Measurements from ENCODE around the gene ALPL.

Gene ALPL

DNA sequence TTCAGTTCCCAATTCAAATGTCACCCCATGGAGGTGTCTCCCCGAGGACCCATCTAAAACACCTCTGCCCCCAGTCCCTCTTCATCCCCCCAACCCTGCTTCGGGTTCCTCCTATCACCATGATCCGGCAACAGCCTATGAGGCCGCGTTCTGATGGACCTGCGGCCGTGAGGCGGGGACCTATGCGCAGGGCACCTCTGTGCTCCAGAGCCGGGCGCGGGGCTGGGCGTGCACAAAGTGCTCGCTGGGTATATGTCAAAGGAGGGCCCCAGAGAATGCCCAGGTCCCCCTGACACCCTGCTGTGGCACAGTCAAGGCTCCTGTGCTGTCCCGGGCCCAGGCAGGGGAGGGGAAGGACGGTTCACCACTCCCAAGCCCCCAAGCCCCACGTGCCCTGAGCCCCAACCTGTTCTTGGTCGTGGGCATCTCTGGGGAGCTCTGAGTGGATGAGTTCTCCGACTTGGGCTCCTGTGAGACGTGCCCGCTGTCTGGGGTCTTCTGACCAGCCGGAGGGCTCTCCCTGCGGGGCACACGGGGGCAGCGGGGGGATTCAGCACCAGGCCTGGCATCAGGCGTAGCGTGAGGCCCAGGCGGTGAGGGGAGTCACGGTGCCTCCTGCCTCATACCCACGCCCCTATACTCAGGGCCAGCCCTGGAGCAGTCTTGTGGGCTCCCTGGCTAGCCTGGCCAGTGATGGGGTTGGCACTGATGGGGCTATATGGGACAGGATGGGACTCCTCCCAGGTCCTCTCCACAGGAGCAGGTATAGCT lies 92.2 kb downstream of the ALPL start:
- H3K4me3 ChIP-seq (ENCODE audit: low read depth, low read length), result no peak overlapping the region
- TF ChIP-seq CTCF (IDR thresholded peaks at IDR 0.05; ENCODE audit: borderline replicate concordance, insufficient read depth, low read depth, low read length), result no peak

DNA sequence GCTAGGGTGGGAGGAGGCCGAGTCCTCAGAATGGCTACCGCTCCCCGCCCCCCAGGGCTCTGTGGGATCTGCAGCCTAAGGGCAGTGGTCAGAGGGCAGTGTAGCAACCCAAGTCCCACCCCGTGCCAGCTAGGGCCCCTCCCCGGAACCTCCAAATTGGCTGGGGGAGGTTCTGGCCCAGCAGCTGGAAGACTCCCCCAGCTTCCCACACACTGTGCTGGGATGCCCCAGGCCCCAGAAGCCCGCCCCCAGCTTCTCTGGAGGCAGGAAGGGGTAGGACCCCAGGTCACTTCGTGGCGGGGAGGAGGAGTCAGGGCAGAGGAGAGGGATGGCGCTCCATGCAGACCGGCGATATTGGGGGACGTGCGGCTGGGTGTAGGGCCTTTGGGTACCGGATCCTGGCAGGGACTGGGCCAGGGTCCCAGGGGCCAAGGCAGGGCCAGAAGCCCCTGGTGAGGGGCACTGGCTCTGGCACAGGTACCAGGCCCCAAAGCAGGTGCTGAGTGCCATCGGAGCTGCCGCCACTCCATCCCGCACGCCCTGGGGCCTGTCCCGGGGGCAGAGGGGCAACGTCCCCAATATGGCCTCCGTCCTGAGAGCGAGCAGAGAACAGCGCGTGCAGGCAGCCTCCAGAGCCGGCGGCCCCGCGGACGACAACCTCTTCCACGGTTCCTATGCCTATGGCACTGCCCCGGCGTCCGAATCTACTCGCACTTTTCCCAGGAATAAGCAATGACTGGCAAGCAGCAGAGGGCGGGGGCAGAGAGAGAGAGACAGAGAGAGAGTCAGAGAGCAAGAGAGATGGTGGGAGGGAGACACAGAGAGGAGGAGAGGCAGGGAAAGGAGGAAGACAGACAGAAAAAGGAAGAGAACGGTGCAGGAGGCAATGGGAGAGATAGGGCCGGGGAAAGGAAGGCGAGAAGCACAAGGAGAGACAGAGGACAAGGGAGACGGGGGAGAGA lies 94.2 kb downstream of the ALPL start:
- TF ChIP-seq CTCF (IDR thresholded peaks at IDR 0.05; ENCODE audit: borderline replicate concordance, insufficient read depth, low read depth, low read length), result no peak
- H3K4me3 ChIP-seq (ENCODE audit: low read depth, low read length), result no peak overlapping the region

DNA sequence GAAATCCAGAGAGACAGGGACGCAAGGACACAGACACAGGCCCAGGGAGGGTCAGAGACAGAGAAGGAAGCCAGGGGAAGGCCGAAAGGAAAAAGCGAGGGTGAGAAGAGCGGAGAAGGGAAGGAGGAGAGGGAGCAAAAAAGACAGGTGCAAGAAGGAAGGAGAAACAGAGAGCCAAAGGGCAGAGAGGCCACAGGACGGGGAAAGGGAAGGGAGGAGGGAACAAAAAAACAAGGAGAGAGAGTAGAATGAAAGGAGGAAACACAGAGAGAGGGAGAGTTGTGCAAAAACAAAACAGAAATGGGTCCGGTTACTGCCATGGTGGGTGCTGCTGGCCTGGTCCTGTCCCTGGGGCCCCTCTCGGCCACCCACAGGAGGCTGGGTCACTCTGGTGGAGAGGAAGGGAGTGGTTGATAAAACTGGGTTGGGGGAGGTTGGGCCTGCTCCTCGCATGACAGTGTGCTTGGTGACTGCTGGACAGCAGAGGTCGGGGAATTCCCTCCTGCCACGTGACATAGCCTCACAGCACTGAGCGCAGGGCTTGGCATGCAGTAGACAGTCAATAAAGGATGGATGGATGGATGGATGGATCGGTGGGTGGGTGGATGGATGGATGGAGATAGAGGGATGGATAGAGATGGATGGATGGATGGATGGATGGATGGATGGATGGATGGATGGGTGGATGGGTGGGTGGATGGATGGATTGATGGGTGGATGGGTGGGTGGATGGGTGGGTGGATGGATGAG lies 95.2 kb downstream of the ALPL start:
- TF ChIP-seq CTCF (IDR thresholded peaks at IDR 0.05; ENCODE audit: borderline replicate concordance, insufficient read depth, low read depth, low read length), result no peak
- H3K4me3 ChIP-seq (ENCODE audit: low read depth, low read length), result no peak overlapping the region

DNA sequence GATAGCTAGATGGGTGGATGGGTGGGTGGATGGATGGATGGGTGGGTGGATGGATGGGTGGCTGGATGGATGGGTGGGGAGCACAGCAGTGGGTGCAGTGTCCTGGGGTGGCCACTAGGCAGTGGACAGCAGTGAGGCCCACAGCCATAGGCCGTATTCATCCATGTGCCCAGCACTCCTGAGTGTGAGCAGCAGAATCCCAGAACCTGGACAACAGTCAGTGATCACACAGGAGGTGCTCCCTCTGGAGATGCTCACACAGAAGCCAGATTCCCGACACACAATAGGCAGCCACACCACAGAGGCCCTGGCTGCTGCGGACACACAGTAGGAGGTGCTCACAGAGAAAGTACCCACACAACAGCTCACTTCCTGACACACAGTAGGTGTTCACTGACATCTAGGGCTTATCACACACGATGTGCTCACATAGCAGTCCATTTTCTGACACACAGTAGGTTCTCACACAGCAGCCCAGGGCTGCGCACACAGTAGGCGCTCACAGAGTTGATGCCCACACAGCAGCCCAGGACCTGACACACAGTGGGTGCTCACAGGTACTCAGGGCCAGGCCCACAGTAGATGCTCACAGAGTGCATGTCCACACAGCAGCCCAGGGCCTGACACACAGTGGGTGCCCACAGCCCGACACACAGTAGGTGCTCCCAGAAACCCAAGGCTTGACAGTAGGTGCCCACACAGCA lies 95.9 kb downstream of the ALPL start:
- no peak overlapping the region for H3K4me3 ChIP-seq (ENCODE audit: low read depth, low read length)
- TF ChIP-seq CTCF (IDR thresholded peaks at IDR 0.05; ENCODE audit: borderline replicate concordance, insufficient read depth, low read depth, low read length), result 0 out of 2 replicates have a peak, but pooled peaks have one; percentile 2

- no peak for TF ChIP-seq CTCF (IDR thresholded peaks at IDR 0.05; ENCODE audit: borderline replicate concordance, insufficient read depth, low read depth, low read length)
- no peak overlapping the region for H3K4me3 ChIP-seq (ENCODE audit: low read depth, low read length)
Measured at GRCh38 chr1:21605964-21606705, 96.9 kb downstream of the ALPL start.
